Uterus (tissue), 2 donors: ENCODE data around the gene MMP27.

Experiments
- CTCF ChIP-seq, 4 experiments: fragments of 200-600 bp in 2 of 4; fragments of 450-650 bp in 2 of 4; sonication (generic) in 2 of 4; IDR thresholded peaks; one replicate each; pipeline ENCODE4 v1.5.1; 2016 to 2019; ENCODE audit warnings: antibody characterized with exemption in 4 of 4, mild to moderate bottlenecking in 2 of 4, moderate library complexity in 1 of 4
- POLR2A ChIP-seq, 2 donors: fragments of 450-650 bp; IDR thresholded peaks; one replicate each; pipeline ENCODE4 v1.6.1; 2016; ENCODE audit warnings: antibody characterized with exemption in 2 of 2, mild to moderate bottlenecking in 1 of 2, moderate library complexity in 1 of 2

GRCh38 chr11:102676084-102676483 is 29.5 kb downstream of the MMP27 start:
- TF ChIP-seq CTCF (IDR thresholded peaks at IDR 0.05) = no peak
- TF ChIP-seq POLR2A (IDR thresholded peaks at IDR 0.05) = no peak
